ENCODE measurements around the gene PHF23. TPM values are rescaled to one million over a fixed set of nuclear protein-coding genes. Genes with fewer than 3 reads are reported as not detected.

The PHF23 gene
- total and polyA plus RNA-seq, 2 donors (not counting 1 experiment from before 2014, with no cell fraction given): 45.4 to 48.7 TPM

DNA sequence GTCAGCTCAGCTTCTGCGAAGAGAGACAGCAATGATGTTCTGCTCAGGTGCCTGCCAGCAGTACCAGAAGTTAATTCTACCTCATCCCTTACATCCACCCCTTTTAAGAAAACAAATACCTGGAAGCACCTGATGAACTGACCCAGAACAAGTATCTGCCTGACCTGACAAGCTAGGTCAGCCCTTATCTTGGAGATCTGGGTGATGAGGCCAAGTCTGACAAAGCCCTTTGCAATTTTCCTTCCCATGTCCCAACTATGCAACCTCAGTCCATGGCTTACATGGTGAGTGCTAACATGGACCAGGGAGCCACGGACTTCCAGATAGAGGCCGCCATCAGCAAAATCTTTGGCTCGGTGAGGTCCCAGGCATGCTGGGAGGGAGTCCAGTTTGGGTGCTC lies 15.9 kb downstream of the PHF23 start:
- Histone ChIP-seq H3K27ac (ENCODE audit: insufficient read depth, low read length) (no peak overlapping the region), H3K9ac (ENCODE audit: insufficient read depth, low read length) (no peak overlapping the region), H3K4me2 (ENCODE audit: extremely low read depth, insufficient read depth, low read length) (no peak overlapping the region)

DNA sequence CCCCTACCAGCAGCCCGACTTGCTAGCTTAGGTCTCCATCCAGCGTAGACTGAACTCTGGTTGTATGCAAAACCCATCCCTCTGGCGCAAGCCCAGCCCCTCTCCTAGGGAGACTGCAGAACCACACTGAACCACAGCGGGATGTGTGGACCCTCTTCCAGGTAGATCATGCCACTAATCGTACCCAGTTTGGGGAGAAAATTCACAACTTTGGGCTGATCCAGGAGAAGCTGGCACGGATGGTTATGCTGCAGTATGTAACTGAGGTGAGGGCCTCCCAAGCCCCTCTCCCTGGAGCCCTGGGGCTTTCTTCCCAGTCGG lies 16.3 kb downstream of the PHF23 start:
- no peak overlapping the region for H3K27ac ChIP-seq (ENCODE audit: insufficient read depth, low read length)
- no peak overlapping the region for H3K4me2 ChIP-seq (ENCODE audit: extremely low read depth, insufficient read depth, low read length)
- H4K20me1 ChIP-seq (ENCODE audit: control insufficient read depth, extremely low read depth, insufficient read depth, low read length): no peaks in the 10 kb centered on the region
- no peak overlapping the region for H3K9ac ChIP-seq (ENCODE audit: insufficient read depth, low read length)
- no peak overlapping the region for H2AFZ ChIP-seq (ENCODE audit: low read length)
- H3K27me3 ChIP-seq (ENCODE audit: control insufficient read depth, insufficient read depth, low read length): no peaks in the 10 kb centered on the region
- peaks cover 17% of the 10 kb centered on the region for H3K79me2 ChIP-seq (ENCODE audit: control insufficient read depth, insufficient read depth, low read length)
- TF ChIP-seq EZH2 (IDR thresholded peaks at IDR 0.05; ENCODE audit: low read length, missing control alignments): no peak
- TF ChIP-seq, protein P1, sequence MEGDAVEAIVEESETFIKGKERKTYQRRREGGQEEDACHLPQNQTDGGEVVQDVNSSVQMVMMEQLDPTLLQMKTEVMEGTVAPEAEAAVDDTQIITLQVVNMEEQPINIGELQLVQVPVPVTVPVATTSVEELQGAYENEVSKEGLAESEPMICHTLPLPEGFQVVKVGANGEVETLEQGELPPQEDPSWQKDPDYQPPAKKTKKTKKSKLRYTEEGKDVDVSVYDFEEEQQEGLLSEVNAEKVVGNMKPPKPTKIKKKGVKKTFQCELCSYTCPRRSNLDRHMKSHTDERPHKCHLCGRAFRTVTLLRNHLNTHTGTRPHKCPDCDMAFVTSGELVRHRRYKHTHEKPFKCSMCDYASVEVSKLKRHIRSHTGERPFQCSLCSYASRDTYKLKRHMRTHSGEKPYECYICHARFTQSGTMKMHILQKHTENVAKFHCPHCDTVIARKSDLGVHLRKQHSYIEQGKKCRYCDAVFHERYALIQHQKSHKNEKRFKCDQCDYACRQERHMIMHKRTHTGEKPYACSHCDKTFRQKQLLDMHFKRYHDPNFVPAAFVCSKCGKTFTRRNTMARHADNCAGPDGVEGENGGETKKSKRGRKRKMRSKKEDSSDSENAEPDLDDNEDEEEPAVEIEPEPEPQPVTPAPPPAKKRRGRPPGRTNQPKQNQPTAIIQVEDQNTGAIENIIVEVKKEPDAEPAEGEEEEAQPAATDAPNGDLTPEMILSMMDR (conservative IDR thresholded peaks at IDR 0.05 in 1 of 2, IDR thresholded peaks at IDR 0.05 in 1 of 2; ENCODE audit: low read depth in 1 of 2, low read length in 2 of 2): no peak
- H3K36me3 ChIP-seq (ENCODE audit: control insufficient read depth, insufficient read depth, low read length): peaks cover 39% of the 10 kb centered on the region
- H3K4me3 ChIP-seq (replicated peaks in 1 of 4; ENCODE audit: control extremely low read depth in 1 of 4, insufficient read depth in 1 of 4, low read depth in 3 of 4, low read length in 4 of 4): no peak overlapping the region
- peaks cover 10% of the 10 kb centered on the region for H3K4me1 ChIP-seq (ENCODE audit: control insufficient read depth, extremely low read depth, insufficient read depth, low read length)
- DNase-seq (ENCODE audit: low read depth in 2 of 2): no peak
- no peaks in the 10 kb centered on the region for H3K9me3 ChIP-seq (ENCODE audit: control insufficient read depth, insufficient read depth, low read depth, low read length)

More for the DNA sequence above, 15.9 kb downstream of the PHF23 start:
- no peaks in the 10 kb centered on the region for H3K27me3 ChIP-seq (ENCODE audit: control insufficient read depth, insufficient read depth, low read length)
- no peak overlapping the region for H2AFZ ChIP-seq (ENCODE audit: low read length)
- no peaks in the 10 kb centered on the region for H4K20me1 ChIP-seq (ENCODE audit: control insufficient read depth, extremely low read depth, insufficient read depth, low read length)
- H3K4me1 ChIP-seq (ENCODE audit: control insufficient read depth, extremely low read depth, insufficient read depth, low read length): peaks cover 7% of the 10 kb centered on the region
- no peaks in the 10 kb centered on the region for H3K9me3 ChIP-seq (ENCODE audit: control insufficient read depth, insufficient read depth, low read depth, low read length)
- no peak for TF ChIP-seq EZH2 (IDR thresholded peaks at IDR 0.05; ENCODE audit: low read length, missing control alignments)
- TF ChIP-seq, protein P1 (conservative IDR thresholded peaks at IDR 0.05 in 1 of 2, IDR thresholded peaks at IDR 0.05 in 1 of 2; ENCODE audit: low read depth in 1 of 2, low read length in 2 of 2): no peak
- peaks cover 19% of the 10 kb centered on the region for H3K79me2 ChIP-seq (ENCODE audit: control insufficient read depth, insufficient read depth, low read length)
- H3K36me3 ChIP-seq (ENCODE audit: control insufficient read depth, insufficient read depth, low read length): peaks cover 43% of the 10 kb centered on the region
- no peak for DNase-seq (ENCODE audit: low read depth in 2 of 2)
- no peak overlapping the region for H3K4me3 ChIP-seq (replicated peaks in 1 of 4; ENCODE audit: control extremely low read depth in 1 of 4, insufficient read depth in 1 of 4, low read depth in 3 of 4, low read length in 4 of 4)

DNA sequence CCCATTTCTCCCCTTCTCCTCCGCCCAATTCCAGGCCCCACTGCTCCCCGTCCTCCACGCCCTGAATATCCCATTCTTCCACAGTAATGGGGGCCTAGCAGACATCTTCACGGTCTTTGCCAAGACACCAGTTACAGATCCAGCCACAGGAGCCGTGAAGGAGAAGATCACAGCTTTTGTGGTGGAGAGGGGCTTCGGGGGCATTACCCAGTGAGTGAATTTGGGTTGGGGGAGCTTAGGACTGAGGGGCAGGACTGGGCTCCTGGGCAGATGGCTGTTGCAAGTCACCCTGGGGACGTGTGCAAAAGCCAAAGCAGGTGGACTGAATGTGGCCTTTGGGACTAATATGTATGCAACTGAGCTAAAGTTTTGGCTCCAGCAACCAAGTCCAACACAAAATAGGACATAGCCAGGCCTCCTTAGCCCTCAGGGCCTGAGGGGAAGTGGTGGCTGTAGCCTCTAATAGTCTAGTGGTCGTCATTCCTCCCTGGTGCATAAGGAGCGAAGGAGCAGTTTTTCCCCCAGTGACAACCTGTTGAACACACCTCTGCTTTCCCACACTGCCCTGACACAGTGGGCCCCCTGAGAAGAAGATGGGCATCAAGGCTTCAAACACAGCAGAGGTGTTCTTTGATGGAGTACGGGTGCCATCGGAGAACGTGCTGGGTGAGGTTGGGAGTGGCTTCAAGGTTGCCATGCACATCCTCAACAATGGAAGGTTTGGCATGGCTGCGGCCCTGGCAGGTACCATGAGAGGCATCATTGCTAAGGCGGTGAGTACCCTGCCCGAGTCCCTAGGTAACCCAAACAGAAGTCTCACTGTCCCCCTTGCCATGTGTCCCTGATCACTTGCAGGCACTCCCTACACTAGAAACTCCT lies 16.9 kb downstream of the PHF23 start:
- no peak overlapping the region for H3K4me2 ChIP-seq (ENCODE audit: extremely low read depth, insufficient read depth, low read length)
- no peaks in the 10 kb centered on the region for H3K9me3 ChIP-seq (ENCODE audit: control insufficient read depth, insufficient read depth, low read depth, low read length)
- no peak overlapping the region for H2AFZ ChIP-seq (ENCODE audit: low read length)
- no peak overlapping the region for H3K4me3 ChIP-seq (replicated peaks in 1 of 4; ENCODE audit: control extremely low read depth in 1 of 4, insufficient read depth in 1 of 4, low read depth in 3 of 4, low read length in 4 of 4)
- H3K27ac ChIP-seq (ENCODE audit: insufficient read depth, low read length): no peak overlapping the region
- no peaks in the 10 kb centered on the region for H3K27me3 ChIP-seq (ENCODE audit: control insufficient read depth, insufficient read depth, low read length)
- no peak for TF ChIP-seq EZH2 (IDR thresholded peaks at IDR 0.05; ENCODE audit: low read length, missing control alignments)
- TF ChIP-seq, protein P1 (conservative IDR thresholded peaks at IDR 0.05 in 1 of 2, IDR thresholded peaks at IDR 0.05 in 1 of 2; ENCODE audit: low read depth in 1 of 2, low read length in 2 of 2): no peak
- H3K4me1 ChIP-seq (ENCODE audit: control insufficient read depth, extremely low read depth, insufficient read depth, low read length): peaks cover 10% of the 10 kb centered on the region
- H4K20me1 ChIP-seq (ENCODE audit: control insufficient read depth, extremely low read depth, insufficient read depth, low read length): no peaks in the 10 kb centered on the region
- no peak for DNase-seq (ENCODE audit: low read depth in 2 of 2)
- peaks cover 34% of the 10 kb centered on the region for H3K36me3 ChIP-seq (ENCODE audit: control insufficient read depth, insufficient read depth, low read length)
- no peak overlapping the region for H3K9ac ChIP-seq (ENCODE audit: insufficient read depth, low read length)
- H3K79me2 ChIP-seq (ENCODE audit: control insufficient read depth, insufficient read depth, low read length): peaks cover 16% of the 10 kb centered on the region
